ENCODE data around the gene PTPRA.
"Not testable (repeated sequence)": the region's sequence is repeated elsewhere in the genome, so short reads cannot be mapped to it uniquely, and the experiment has no call there.

The PTPRA gene

DNA sequence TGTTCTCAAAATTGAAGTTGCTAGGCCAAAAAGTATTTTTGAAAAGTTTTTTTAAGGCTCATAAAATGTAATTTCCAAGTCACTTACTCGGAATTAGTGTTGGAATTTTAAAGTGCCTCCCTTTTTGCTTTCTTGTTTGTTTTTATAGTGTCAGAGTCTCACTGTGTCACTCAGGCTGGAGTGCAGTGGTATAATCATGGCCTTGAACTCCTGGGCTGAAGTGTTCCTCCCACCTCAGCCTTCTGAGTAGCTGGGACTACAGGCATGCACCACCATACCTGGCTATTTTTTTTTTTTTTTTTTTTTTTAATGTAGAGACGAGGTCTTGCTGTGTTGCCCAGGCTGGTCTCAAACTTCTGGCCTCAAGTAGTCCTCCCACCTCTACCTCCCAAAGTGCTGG is 130.1 kb downstream of the PTPRA start:
- no peak for DNase-seq (ENCODE audit: low read depth)

DNA sequence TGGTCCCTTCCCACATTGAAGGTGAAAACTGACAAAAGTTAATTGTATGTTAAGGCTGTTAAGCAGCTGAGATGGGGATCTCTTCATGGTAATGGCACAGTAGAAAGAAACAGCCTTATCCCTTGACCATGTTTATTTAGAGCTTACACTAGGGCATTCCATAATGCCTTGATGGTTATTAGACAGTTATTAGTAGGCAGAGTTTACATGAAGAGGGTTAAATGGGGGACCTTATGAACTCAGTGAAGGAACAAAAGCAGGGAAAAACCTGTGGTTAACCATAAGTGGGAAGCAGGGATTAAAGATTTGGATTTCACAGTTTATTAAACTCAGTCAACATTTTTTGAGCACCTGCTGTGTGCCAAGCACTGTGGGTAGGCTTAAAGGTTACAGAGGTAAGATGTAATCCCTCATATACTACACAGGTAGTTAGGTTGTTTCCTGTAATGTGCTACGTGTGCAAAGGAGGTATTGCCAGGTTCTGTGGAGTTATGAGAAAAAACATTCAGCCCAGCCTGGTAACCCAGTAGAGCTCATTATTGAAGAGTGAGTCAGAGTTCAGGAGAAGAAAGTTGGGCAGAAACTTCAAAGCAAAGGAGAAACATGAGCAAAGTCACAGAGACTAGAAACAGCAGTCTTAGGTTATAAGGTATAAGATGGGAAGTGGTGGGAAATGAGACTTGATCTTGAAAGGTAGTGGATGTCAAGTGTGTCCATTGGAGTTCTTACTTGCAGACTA is 137.9 kb downstream of the PTPRA start:
- DNase-seq (ENCODE audit: low read depth) = no peak

DNA sequence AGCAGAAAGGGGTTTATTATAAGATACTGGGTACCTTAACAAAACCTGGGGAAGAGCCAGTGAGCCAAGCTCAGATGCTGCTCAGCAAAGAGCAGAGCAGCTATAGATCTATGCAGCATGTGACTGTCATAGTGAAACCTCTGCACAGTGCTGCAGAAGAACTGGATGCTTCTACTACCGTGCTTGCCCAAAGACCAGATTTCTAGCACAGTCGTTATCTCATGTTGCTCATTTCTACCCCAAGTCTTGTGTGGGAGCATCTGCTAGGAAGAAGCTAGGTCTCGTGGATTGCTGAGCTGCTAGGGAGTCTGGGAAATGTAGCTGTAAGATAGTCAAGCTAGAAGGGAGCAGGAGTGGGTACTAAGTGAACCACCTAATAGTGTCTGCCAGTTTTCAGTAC is 138.5 kb downstream of the PTPRA start:
- no peak for DNase-seq (ENCODE audit: low read depth)

- DNase-seq (ENCODE audit: low read depth) = no peak
These were observed 140.5 kb downstream of the PTPRA start for GRCh38 chr20:3013771-3014170.

GRCh38 chr20:3014179-3014578 is 140.9 kb downstream of the PTPRA start:
- no peak for DNase-seq (ENCODE audit: low read depth)

- no peak for DNase-seq (ENCODE audit: low read depth)
These were observed 141.4 kb downstream of the PTPRA start for GRCh38 chr20:3014662-3015061.

DNA sequence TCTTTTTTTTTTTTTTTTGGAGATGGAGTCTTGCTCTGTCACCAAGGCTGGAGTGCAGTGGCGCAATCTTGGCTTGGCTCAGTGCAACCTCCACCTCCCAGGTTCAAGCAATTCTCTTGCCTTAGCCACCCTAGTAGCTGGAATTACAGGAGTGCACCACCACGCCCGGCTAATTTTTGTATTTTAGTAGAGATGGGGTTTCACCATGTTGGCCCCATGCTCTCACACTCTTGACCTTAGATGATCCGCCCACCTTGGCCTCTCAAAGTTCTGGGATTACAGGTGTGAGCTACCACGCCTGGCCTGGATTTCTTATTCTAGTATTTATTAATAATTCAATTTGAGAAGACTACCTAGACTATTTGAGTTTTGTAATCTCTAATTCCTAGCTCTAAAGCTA is 142.0 kb downstream of the PTPRA start:
- DNase-seq (ENCODE audit: low read depth) = not testable (repeated sequence)

- DNase-seq (ENCODE audit: low read depth) = no peak
These were observed 148.0 kb downstream of the PTPRA start for GRCh38 chr20:3021327-3021726.

DNA sequence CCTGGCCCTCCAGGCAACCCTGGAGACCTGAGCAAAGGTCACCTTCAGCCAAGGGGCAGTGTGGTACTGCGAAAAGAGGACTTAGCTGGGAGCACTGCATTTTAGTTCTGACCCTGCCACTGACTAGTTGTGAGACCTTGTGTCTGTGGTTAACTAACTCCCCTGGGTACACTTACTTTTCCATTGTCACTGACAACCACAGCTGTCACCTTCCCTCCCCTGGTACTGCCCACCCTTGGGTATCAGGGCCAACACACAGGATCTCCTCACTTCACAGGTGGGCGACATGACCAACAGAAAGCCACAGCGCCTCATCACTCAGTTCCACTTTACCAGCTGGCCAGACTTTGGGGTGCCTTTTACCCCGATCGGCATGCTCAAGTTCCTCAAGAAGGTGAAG is 148.5 kb downstream of the PTPRA start:
- DNase-seq (ENCODE audit: low read depth) = no peak

GRCh38 chr20:3022559-3023490 is 149.5 kb downstream of the PTPRA start:
- DNase-seq (ENCODE audit: low read depth) = not testable (repeated sequence)

GRCh38 chr20:3027987-3028386 is 154.7 kb downstream of the PTPRA start:
- no peak for DNase-seq (ENCODE audit: low read depth)

GRCh38 chr20:3031524-3032147 is 158.4 kb downstream of the PTPRA start:
- DNase-seq (ENCODE audit: low read depth) = no peak

- DNase-seq (ENCODE audit: low read depth) = no peak
These were observed 159.3 kb downstream of the PTPRA start for GRCh38 chr20:3032624-3033023.

- no peak for DNase-seq (ENCODE audit: low read depth)
These were observed 164.4 kb downstream of the PTPRA start for GRCh38 chr20:3037654-3038053.

GRCh38 chr20:3038454-3038853 is 165.2 kb downstream of the PTPRA start:
- DNase-seq (ENCODE audit: low read depth) = no peak

DNA sequence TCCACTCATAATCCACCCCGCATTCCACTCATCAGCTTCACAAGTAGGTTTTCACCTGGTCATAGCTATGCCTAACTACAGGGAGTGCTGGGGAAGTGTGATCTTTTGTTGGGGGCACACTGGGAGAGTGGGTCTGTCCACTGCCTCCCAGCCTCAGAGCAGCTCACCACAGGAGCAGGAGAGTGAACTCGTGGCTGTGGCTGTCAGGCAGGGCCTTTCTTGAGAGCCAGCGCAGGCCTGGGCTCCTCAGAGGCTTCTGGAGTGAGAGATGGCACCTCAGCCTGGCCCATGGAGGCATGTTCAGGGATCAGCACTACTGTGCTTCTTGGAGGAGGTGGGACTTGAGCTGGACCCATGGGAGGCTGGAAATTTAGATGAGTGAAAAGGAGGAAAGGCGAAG is 166.1 kb downstream of the PTPRA start:
- no peak for DNase-seq (ENCODE audit: low read depth)

GRCh38 chr20:3040086-3040485 is 166.8 kb downstream of the PTPRA start:
- no peak for DNase-seq (ENCODE audit: low read depth)

- no peak for DNase-seq (ENCODE audit: low read depth)
These were observed 168.7 kb downstream of the PTPRA start for GRCh38 chr20:3041854-3042409.

GRCh38 chr20:3042625-3043024 is 169.3 kb downstream of the PTPRA start:
- DNase-seq (ENCODE audit: low read depth) = no peak

- DNase-seq (ENCODE audit: low read depth) = no peak
These were observed 170.0 kb downstream of the PTPRA start, which contains the start of gene GNRH2 for GRCh38 chr20:3043322-3043721. Gene GNRH2, plus strand, starts transcription at chr20:3043622. Its CDS starts 793 bp downstream, at chr20:3044415.

- DNase-seq (ENCODE audit: low read depth) = no peak
These were observed 171.2 kb downstream of the PTPRA start for GRCh38 chr20:3044336-3044965.
